ENCODE measurements around the gene ATXN1.

DNA sequence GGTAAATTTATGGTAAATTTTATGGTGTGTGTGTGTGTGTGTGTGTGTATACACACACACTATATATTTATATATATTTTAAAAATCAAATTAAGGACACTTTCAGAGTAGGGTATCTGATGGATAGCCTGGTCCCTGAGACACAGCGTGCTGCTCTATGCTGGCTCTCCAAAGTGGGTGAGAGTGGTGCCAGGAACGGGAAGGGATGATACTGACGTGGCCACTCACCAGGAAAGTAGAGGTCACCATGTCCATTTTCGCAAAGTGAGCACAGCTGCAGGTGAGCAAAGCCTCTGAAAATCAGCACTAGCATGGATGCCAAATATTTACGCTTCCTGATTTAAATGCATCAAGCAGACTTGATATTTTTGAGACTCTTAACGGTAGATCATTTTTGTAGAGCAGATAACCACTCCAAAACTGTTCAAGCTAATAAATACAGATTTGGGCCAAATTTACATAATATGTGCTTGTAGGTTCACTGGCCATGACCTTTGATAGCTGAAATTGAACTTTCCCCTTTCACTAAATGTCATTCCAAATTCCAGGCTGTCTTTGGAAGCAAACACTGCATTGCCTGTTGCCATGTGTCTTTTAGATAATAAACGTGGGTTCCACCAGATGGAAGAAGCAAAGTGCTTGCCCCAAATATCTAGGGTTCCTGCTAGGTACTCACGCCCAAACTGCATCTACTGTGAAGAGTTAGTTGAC, 116.6 kb downstream of the ATXN1 start:
- TF ChIP-seq ZBTB21 (CRISPR knock-in tag; IDR thresholded peaks at IDR 0.05; ENCODE audit: borderline replicate concordance) (no peak), IRF2 (CRISPR knock-in tag; IDR thresholded peaks at IDR 0.05; ENCODE audit: borderline replicate concordance, low read depth) (no peak), ETV6 (CRISPR knock-in tag; IDR thresholded peaks at IDR 0.05) (no peak), ZNF263 (CRISPR knock-in tag; IDR thresholded peaks at IDR 0.05; ENCODE audit: low read depth) (no peak), ZNF121 (CRISPR knock-in tag; IDR thresholded peaks at IDR 0.05) (no peak)
- TF ChIP-seq, protein P1, sequence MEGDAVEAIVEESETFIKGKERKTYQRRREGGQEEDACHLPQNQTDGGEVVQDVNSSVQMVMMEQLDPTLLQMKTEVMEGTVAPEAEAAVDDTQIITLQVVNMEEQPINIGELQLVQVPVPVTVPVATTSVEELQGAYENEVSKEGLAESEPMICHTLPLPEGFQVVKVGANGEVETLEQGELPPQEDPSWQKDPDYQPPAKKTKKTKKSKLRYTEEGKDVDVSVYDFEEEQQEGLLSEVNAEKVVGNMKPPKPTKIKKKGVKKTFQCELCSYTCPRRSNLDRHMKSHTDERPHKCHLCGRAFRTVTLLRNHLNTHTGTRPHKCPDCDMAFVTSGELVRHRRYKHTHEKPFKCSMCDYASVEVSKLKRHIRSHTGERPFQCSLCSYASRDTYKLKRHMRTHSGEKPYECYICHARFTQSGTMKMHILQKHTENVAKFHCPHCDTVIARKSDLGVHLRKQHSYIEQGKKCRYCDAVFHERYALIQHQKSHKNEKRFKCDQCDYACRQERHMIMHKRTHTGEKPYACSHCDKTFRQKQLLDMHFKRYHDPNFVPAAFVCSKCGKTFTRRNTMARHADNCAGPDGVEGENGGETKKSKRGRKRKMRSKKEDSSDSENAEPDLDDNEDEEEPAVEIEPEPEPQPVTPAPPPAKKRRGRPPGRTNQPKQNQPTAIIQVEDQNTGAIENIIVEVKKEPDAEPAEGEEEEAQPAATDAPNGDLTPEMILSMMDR (IDR thresholded peaks at IDR 0.05): no peak
- TF ChIP-seq, protein P2, sequence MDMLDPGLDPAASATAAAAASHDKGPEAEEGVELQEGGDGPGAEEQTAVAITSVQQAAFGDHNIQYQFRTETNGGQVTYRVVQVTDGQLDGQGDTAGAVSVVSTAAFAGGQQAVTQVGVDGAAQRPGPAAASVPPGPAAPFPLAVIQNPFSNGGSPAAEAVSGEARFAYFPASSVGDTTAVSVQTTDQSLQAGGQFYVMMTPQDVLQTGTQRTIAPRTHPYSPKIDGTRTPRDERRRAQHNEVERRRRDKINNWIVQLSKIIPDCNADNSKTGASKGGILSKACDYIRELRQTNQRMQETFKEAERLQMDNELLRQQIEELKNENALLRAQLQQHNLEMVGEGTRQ (CRISPR knock-in tag; IDR thresholded peaks at IDR 0.05): no peak
- TF ChIP-seq, protein P3, sequence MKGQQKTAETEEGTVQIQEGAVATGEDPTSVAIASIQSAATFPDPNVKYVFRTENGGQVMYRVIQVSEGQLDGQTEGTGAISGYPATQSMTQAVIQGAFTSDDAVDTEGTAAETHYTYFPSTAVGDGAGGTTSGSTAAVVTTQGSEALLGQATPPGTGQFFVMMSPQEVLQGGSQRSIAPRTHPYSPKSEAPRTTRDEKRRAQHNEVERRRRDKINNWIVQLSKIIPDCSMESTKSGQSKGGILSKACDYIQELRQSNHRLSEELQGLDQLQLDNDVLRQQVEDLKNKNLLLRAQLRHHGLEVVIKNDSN (CRISPR knock-in tag; IDR thresholded peaks at IDR 0.05): no peak

Measured in WTC11 (cell line).